Fibroblast of lung (primary cell): ENCODE results near the gene LRFN4. TPM values are rescaled to one million over a fixed set of nuclear protein-coding genes. Genes with fewer than 3 reads are reported as not detected.

Source experiments
- DNase-seq, 2 donors: peaks; one replicate each; pipeline versions ENCODE4 v3.0.0 to v3.0.0-alpha.2; 2010; ENCODE audit warnings: low read depth in 2 of 2
- H2AFZ ChIP-seq: 2 replicates; pipeline ENCODE4 v1.5.1; 2012; ENCODE audit warnings: low read length, control low read depth, inconsistent platforms
- H3K27ac ChIP-seq: 2 replicates; pipeline ENCODE4 v1.5.1; 2011; ENCODE audit warnings: low read length, control low read depth; ENCODE audit not compliant: insufficient read depth
- H3K27me3 ChIP-seq: 2 replicates; pipeline ENCODE4 v1.5.1; 2011; ENCODE audit warnings: mild to moderate bottlenecking, low read length; ENCODE audit not compliant: control insufficient read depth, insufficient read depth
- H3K36me3 ChIP-seq: 2 replicates; pipeline ENCODE4 v1.5.1; 2011; ENCODE audit warnings: low read length; ENCODE audit not compliant: control insufficient read depth, insufficient read depth
- H3K4me1 ChIP-seq: 2 replicates; pipeline ENCODE4 v1.5.1; 2011; ENCODE audit warnings: low read length; ENCODE audit not compliant: control insufficient read depth, insufficient read depth; ENCODE audit errors: extremely low read depth
- H3K4me2 ChIP-seq: 2 replicates; pipeline ENCODE4 v1.5.1; 2011; ENCODE audit warnings: low read length, control low read depth; ENCODE audit not compliant: insufficient read depth; ENCODE audit errors: extremely low read depth
- H3K4me3 ChIP-seq, 4 experiments: fragments of 200-600 bp in 1 of 4; sonication (generic) in 1 of 4; replicated peaks in 1 of 4; 2 replicates each; pipeline ENCODE4 v1.5.1; 2011 to 2016; ENCODE audit warnings: low read length in 4 of 4, low read depth in 3 of 4, mild to moderate bottlenecking in 3 of 4, control low read depth in 2 of 4, inconsistent platforms in 1 of 4, mixed read lengths in 1 of 4; ENCODE audit not compliant: insufficient read depth in 1 of 4; ENCODE audit errors: control extremely low read depth in 1 of 4
- H3K79me2 ChIP-seq: 2 replicates; pipeline ENCODE4 v1.5.1; 2012; ENCODE audit warnings: mild to moderate bottlenecking, low read length, inconsistent platforms; ENCODE audit not compliant: control insufficient read depth, insufficient read depth
- H3K9ac ChIP-seq: 2 replicates; pipeline ENCODE4 v1.5.1; 2011; ENCODE audit warnings: mild to moderate bottlenecking, low read length, control low read depth; ENCODE audit not compliant: insufficient read depth
- H3K9me3 ChIP-seq: 2 replicates; pipeline ENCODE4 v1.5.1; 2012; ENCODE audit warnings: low read depth, low read length; ENCODE audit not compliant: control insufficient read depth, insufficient read depth
- H4K20me1 ChIP-seq: 2 replicates; pipeline ENCODE4 v1.5.1; 2011; ENCODE audit warnings: low read length; ENCODE audit not compliant: control insufficient read depth, insufficient read depth; ENCODE audit errors: extremely low read depth
- CTCF ChIP-seq, 2 donors: IDR thresholded peaks in 1 of 2; conservative IDR thresholded peaks in 1 of 2; 1 replicate in 1 of 2; 2 replicates in 1 of 2; pipeline ENCODE4 v1.5.1; 2011 to 2012; ENCODE audit warnings: low read length in 2 of 2, control low read depth in 1 of 2, inconsistent platforms in 1 of 2, low read depth in 1 of 2, mild to moderate bottlenecking in 1 of 2
- EZH2 ChIP-seq: IDR thresholded peaks from 2 replicates; pipeline ENCODE4 v1.5.1; 2012; ENCODE audit warnings: low read length, control low read depth, mild to moderate bottlenecking; ENCODE audit errors: missing control alignments
- polyA plus RNA-seq, 2 donors: library from polyadenylated mRNA; depleted of rRNA in 1 of 2; stranded (reverse) in 1 of 2; unstranded in 1 of 2; fragments of >200 nt; gene quantifications; 2 replicates each; pipeline ENCODE4 v1.2.1, GENCODE V29; 2011 to 2012; ENCODE audit warnings: missing spikeins in 1 of 2
- total RNA-seq: library from RNA; depleted of rRNA; stranded (reverse); fragments of >200 nt; gene quantifications from 2 replicates; pipeline ENCODE4 v1.2.1, GENCODE V29; 2014

The LRFN4 gene
- total and polyA plus RNA-seq, 2 donors (not counting 1 experiment from before 2014, with no cell fraction given): 3.8 to 14.5 TPM

DNA sequence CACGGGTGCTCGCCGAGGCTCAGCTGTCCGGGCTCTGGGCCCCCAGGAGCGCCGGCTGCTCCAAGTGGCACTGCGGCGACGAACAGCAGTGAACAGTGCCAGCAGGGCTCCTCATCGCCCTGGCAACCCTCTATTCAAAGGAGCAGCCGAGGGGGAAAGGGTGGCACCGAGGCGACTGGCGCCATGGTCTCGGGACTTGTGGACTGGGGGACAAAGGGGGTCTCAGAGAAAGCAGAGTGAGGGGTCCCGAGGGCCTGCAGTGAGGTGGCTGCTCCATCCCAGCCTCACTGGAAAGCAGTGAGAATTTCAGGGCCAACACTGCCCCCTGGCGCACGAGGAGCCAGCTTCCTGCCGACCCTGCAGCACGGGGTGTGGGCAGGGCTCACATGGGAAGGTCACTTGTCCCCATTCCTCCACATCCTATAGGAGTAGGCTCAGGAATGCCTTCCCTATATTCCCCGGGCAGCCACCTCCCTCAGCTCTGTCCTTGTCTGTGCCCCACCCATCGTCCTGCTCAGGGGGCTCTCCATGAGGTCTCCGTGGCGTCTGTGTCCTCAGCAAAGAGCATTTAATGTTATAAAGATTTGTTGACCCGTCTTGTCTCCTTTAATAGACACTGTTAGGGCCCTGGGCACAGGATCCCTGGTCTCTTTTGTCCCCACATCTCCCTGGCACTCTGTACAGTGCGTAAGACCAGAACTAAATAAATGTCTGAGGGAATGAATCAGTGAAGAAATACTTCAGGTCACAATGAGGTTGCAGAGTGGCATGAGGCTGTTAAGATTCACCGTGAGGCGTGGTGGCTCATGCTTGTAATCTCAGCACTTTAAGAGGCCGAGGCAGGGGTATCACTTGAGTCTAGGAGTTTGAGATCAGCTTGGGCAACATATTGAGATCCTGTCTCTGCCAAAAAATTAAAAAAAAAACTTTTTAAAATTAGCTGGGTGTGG is 26.4 kb downstream of the LRFN4 start:
- Histone ChIP-seq H3K4me1 (peaks cover 17% of the 10 kb centered on the region), H3K27me3 (no peaks in the 10 kb centered on the region), H3K4me2 (peak overlapping the region; percentile 15), H2AFZ (no peak overlapping the region), H3K36me3 (no peaks in the 10 kb centered on the region), H4K20me1 (no peaks in the 10 kb centered on the region), H3K9ac (no peak overlapping the region), H3K4me3 (no peak overlapping the region), H3K27ac (peak overlapping the region; percentile 9), H3K79me2 (no peaks in the 10 kb centered on the region), H3K9me3 (no peaks in the 10 kb centered on the region)
- TF ChIP-seq EZH2 (no peak), CTCF (conservative IDR thresholded peaks at IDR 0.05 in 1 of 2, IDR thresholded peaks at IDR 0.05 in 1 of 2; ENCODE audit: low read depth in 1 of 2, low read length in 2 of 2) (peak; percentile 70)
- peak; percentile 71 to 85 for DNase-seq

DNA sequence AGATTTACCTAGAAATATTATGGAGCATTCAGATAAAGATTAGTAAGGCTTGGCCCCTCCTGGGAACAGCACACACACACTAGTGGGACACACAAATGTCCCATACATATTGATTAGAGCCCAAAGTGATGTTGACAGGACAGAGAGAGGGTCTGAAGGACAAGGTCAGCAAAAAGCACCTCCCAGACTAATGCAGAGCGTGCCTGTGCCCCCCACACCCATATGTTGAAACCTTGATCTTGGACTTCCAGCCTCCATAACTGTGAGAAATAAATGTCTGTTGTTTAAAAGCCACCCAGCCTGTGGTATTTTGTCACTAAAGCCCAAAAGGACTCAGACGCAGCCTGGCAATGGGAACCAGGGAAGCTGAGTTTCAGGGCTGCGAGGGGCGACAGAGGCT is 27.6 kb downstream of the LRFN4 start:
- Histone ChIP-seq H3K4me3 (no peak overlapping the region), H3K27me3 (no peaks in the 10 kb centered on the region), H3K79me2 (no peaks in the 10 kb centered on the region), H3K4me1 (peaks cover 13% of the 10 kb centered on the region), H3K27ac (no peak overlapping the region), H3K9ac (no peak overlapping the region), H2AFZ (no peak overlapping the region), H3K4me2 (no peak overlapping the region), H3K36me3 (no peaks in the 10 kb centered on the region), H4K20me1 (no peaks in the 10 kb centered on the region), H3K9me3 (no peaks in the 10 kb centered on the region)
- TF ChIP-seq CTCF (conservative IDR thresholded peaks at IDR 0.05 in 1 of 2, IDR thresholded peaks at IDR 0.05 in 1 of 2; ENCODE audit: low read depth in 1 of 2, low read length in 2 of 2) (no peak), EZH2 (no peak)
- no peak for DNase-seq

DNA sequence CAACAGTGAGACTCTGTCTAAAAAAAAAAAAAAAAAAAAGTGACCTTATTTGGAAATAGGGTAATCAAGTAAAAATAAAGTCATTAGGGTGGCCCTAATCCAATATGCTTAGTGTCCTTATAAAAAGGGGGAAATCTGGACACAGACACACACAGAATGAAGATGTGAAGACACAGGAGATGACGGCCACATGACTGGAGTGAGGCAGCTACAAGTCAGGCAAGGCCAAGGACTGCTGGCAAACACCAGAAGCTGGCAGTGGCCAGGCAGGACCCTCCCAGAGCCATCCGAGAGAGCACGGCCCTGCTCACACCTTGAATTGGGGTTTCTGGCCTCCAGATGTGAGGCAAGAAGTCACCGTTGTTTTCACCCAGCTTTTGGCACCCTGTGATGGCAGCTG is 28.6 kb downstream of the LRFN4 start:
- H3K9ac ChIP-seq: no peak overlapping the region
- no peaks in the 10 kb centered on the region for H3K27me3 ChIP-seq
- no peak for DNase-seq
- TF ChIP-seq CTCF (conservative IDR thresholded peaks at IDR 0.05 in 1 of 2, IDR thresholded peaks at IDR 0.05 in 1 of 2; ENCODE audit: low read depth in 1 of 2, low read length in 2 of 2) (no peak), EZH2 (no peak)
- H2AFZ ChIP-seq: no peak overlapping the region
- H3K36me3 ChIP-seq: no peaks in the 10 kb centered on the region
- no peak overlapping the region for H3K4me2 ChIP-seq
- H3K9me3 ChIP-seq: no peaks in the 10 kb centered on the region
- peaks cover 13% of the 10 kb centered on the region for H3K4me1 ChIP-seq
- H3K27ac ChIP-seq: no peak overlapping the region
- no peaks in the 10 kb centered on the region for H3K79me2 ChIP-seq
- H4K20me1 ChIP-seq: no peaks in the 10 kb centered on the region
- H3K4me3 ChIP-seq: no peak overlapping the region
